MG63 (cell line): ENCODE results near the gene RNF145. TPM values are rescaled to one million over a fixed set of nuclear protein-coding genes. Genes with fewer than 3 reads are reported as not detected.
A peak's percentile ranks its signal among the peaks of the same experiment; 100 is the strongest.

Experiments
- DNase-seq: peaks from one replicate; pipeline ENCODE4 v3.0.0-alpha.2; 2020
- H3K27me3 ChIP-seq: fragments of 250-450 bp; sonication (Bioruptor Pico); 2 replicates; pipeline ENCODE4 v1.5.1; 2020; ENCODE audit warnings: mild to moderate bottlenecking, moderate library complexity
- H3K36me3 ChIP-seq: fragments of 250-450 bp; sonication (Bioruptor Pico); 2 replicates; pipeline ENCODE4 v1.5.1; 2020; ENCODE audit warnings: mild to moderate bottlenecking, moderate library complexity
- H3K4me3 ChIP-seq: fragments of 250-450 bp; sonication (Bioruptor Pico); 2 replicates; pipeline ENCODE4 v1.5.1; 2020; ENCODE audit warnings: mild to moderate bottlenecking, moderate library complexity
- H3K9me3 ChIP-seq: fragments of 250-450 bp; sonication (Bioruptor Pico); 2 replicates; pipeline ENCODE4 v1.5.1; 2020; ENCODE audit warnings: mild to moderate bottlenecking, moderate library complexity
- total RNA-seq: library from RNA; depleted of rRNA; stranded (reverse); fragments of >200 nt; shearing (Covaris generic); gene quantifications from 2 replicates; pipeline ENCODE4 v1.2.3, GENCODE V29; 2014; ENCODE audit warnings: low replicate concordance

RNF145 gene
- total RNA-seq, 1 experiment from 2014 or later, result 30.8 TPM

DNA sequence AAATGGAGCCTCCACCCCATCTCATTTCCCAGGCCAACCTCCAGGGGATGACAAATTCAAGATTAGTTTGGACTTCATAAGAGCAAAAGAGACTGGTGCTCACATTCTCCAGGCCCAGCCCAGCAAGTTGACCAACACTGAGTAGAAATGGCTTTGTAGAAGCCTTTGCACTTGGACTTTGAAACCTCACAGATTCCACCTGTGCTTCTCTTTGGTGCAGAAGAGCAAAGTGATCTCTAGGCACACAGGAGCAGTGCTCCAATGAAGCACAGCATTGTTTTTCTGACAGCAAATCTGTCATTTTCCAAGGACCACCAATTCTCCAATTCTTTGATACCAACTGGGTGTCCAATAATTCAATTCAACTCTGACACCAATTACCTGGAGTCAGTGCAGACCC is 17.1 kb upstream of the RNF145 start:
- no peak for DNase-seq
- Histone ChIP-seq H3K9me3 (no peaks in the 10 kb centered on the region), H3K36me3 (no peaks in the 10 kb centered on the region), H3K27me3 (no peaks in the 10 kb centered on the region), H3K4me3 (no peak overlapping the region)

DNA sequence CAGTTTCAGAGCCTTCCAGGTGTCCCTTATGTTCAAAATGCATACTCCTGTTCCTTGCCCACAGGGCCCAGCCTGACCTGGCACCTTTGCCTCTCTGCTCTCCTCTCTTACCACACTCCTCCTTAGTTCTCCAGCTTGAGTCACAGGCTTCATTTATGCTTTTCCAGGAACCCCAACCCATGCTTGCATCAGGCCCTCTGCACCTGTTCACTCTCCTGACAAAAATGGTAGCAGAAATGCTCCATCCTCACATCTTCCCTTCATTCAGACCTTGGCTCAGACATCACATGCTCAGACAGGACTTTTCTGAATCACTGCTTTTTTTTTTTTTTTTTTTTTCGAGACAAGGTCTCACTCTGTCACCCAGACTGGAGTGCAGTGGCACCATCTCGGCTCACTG is 15.1 kb upstream of the RNF145 start:
- no peaks in the 10 kb centered on the region for H3K36me3 ChIP-seq
- no peak overlapping the region for H3K4me3 ChIP-seq
- H3K9me3 ChIP-seq, result no peaks in the 10 kb centered on the region
- H3K27me3 ChIP-seq, result no peaks in the 10 kb centered on the region
- DNase-seq, result no peak

DNA sequence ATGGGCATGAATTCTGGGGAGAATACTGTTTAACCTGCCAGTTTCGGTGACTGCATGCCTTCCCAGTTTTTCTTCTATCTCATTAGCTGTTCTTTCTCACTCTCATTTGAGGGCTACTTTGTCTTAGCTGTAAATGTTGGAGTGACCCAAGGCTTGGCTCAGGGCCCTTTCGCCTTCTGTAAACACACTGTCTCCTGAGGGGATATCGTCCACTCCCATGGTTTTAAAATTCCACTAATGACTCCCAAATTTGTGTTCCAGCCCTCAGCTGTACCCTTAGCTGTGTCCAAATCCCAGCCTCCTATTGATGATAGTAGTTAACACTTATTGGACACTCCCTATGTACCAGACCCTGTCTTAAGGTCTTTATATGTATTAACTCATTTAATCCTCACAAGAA is 14.1 kb upstream of the RNF145 start:
- H3K27me3 ChIP-seq, result no peaks in the 10 kb centered on the region

DNA sequence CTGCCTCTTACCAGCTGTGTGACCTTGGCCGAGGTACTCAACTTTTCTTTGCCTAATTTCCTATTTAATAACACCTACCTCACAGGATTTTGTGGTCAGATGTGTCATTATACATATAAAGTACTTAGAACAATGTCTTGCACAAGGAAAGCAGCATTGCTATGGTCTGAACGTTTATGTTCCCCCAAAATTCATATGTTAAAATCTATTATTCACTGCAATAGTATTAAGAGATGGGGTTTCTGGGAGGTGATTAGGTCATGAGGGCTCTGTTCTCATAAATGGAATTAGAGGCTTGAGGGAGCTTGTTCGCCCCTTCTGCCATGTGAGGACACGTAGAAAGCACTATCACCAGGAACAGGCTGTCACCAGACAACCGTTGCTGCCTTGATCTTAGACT is 10.9 kb upstream of the RNF145 start:
- Histone ChIP-seq H3K27me3 (no peaks in the 10 kb centered on the region), H3K36me3 (no peaks in the 10 kb centered on the region), H3K9me3 (no peaks in the 10 kb centered on the region), H3K4me3 (no peak overlapping the region)
- no peak for DNase-seq

More for the DNA sequence above, 14.1 kb upstream of the RNF145 start:
- no peaks in the 10 kb centered on the region for H3K9me3 ChIP-seq
- H3K36me3 ChIP-seq, result no peaks in the 10 kb centered on the region
- no peak overlapping the region for H3K4me3 ChIP-seq
- DNase-seq, result no peak

DNA sequence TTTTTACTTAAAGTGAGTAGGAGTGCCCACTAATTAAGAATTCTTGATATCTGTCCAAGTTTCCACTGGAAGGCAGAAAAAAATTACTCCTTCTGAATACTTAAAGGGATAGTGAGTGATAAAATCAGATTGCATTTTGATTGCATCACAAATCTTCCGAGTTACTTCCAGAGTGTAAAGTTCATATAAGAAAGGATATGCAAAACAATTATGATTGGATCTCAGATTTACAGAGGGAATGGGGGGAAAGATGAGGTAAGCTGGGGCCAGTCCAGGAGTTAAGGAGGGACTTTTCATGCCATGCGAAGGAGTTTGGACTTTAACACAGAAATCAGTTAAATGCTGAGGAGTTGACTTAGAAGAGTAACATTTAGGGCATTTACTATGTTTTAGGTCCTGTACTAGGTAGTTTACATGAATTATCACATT is 9.3 kb upstream of the RNF145 start:
- Histone ChIP-seq H3K36me3 (no peaks in the 10 kb centered on the region), H3K9me3 (no peaks in the 10 kb centered on the region), H3K4me3 (no peak overlapping the region), H3K27me3 (no peaks in the 10 kb centered on the region)
- no peak for DNase-seq

DNA sequence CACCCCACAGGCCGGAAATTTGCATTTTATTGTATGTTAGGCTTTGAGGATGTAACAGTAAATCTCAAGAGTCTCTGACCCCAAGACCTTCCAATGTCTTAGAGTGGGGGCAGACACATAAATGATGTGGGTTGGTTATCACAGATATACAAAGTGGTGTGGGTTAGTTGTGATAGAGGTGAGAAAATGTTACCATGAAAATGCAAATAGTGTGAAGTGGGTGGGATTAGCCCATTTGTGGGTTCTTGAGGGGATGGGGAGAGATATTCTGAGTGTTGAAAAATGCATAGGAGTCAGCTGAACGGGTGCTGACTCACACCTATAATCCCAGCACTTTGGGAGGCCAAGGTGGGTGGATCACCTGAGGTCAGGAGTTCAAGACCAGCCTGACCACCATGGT is 7.9 kb upstream of the RNF145 start:
- no peak for DNase-seq

DNA sequence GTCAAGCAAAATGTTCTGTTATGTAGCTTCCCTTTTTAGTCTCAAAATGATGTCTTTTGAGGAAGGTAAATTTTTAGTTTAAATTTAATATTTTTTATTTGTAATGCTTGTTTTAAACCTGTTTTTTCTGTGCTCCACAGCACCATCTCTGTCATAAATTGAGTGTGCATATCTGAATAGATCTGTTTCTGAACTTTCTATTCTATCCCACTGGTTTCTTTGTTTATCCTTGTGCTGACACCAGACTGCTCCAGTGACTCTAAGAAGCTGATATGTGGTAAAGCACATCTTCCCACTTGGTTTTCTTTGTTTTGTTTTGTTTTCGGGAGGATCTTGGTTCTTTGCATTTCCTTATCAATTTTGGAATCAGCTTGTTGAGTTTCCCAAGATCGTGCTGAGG is 7.1 kb upstream of the RNF145 start:
- no peaks in the 10 kb centered on the region for H3K36me3 ChIP-seq
- H3K27me3 ChIP-seq, result no peaks in the 10 kb centered on the region
- no peak for DNase-seq
- no peak overlapping the region for H3K4me3 ChIP-seq
- no peaks in the 10 kb centered on the region for H3K9me3 ChIP-seq

More for the DNA sequence above, 7.9 kb upstream of the RNF145 start:
- Histone ChIP-seq H3K27me3 (no peaks in the 10 kb centered on the region), H3K4me3 (no peak overlapping the region), H3K36me3 (no peaks in the 10 kb centered on the region), H3K9me3 (no peaks in the 10 kb centered on the region)

DNA sequence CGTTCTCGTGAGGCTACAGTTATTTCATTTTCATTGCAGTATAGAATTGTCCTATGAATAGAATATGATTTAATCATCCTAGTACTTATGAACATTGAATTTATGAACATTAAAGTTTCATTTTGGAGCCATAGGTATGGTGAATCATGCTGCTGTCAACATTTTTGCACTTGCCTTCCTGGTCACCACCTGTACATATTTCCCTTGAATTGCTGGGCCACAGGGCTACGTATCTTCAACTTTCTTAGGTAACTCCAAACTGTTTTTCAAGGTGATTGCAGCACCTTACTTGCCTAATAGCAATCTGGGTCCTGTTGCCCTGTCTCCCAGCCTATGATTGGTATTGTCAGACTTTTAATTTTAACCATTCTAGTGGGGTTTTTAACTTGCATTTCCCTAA is 6.5 kb upstream of the RNF145 start:
- H3K27me3 ChIP-seq, result no peaks in the 10 kb centered on the region
- no peaks in the 10 kb centered on the region for H3K36me3 ChIP-seq
- H3K4me3 ChIP-seq, result no peak overlapping the region
- DNase-seq, result no peak
- no peaks in the 10 kb centered on the region for H3K9me3 ChIP-seq

DNA sequence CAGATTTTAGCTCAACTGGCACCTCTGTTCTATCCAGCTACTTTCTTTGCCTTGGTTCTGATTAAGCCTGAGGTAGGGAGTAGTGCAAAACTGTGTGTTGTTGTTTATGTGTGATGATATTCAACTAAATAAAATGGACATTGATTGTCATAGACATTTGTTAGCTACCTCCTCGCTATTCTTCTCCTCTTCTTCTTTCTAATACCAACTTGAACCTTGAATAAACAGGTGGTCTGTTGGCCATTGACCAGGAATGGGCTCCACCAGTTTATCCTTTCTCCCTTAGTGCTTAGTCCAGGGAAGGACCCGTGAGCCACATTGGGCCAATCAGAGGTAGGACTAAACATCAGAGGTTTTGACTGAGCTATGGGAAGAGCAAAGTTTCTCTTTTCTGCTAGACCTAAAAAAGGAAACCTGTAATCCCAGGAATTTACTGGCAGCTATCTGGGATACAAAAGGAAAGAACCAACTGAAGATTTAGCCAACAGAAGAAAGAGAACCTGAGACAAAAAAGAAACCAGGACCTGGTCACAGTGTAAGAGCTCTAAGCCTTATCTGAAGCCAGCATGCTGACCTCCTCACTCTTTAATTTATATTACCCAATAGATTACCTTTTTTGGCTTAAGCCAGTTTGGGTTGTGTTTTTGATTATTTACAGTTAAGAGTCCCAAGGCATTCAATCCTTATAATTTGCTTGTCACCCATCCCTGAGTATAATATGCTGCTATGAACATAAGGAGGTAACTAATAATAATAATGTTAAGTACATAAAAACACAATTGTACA is 5.3 kb upstream of the RNF145 start:
- no peak for DNase-seq
- Histone ChIP-seq H3K36me3 (no peaks in the 10 kb centered on the region), H3K9me3 (no peaks in the 10 kb centered on the region), H3K4me3 (no peak overlapping the region), H3K27me3 (no peaks in the 10 kb centered on the region)

DNA sequence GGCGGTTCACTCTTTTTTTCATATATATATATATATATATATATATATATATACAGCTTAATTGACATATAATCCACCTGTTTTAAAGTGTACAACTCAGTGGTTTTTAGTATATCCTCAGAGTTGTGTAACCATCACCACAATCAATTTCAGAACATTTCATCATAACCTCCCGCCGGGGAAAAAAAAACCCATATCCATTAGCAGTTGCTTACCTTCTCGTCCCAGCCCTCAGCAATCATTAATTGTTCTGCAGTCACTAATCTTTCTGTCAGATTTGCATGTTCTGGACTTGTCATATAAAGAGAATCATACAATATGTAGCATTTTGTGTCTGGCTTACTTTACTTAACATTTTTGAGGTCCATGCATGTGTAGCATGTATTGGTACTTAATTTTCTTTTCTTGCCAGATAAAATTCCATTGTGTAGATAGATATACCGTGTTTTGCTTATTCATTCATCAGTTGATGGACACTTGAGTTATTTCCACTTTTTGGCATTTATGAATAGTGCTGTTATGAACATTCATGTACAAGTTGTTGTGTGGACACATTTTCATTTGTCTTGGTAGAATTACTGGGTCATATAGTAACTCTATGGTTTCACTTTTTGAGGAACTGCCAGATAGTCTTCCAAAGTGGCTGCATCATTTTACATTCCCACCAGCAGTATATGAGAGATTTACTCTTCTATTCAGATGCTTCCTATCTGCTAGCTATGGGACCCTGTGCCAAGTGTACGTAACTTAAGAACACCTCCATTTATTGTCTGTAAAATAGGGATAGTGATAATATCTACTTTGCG is 3.5 kb upstream of the RNF145 start:
- Histone ChIP-seq H3K27me3 (no peaks in the 10 kb centered on the region), H3K36me3 (no peaks in the 10 kb centered on the region), H3K9me3 (no peaks in the 10 kb centered on the region), H3K4me3 (no peak overlapping the region)
- DNase-seq, result no peak

DNA sequence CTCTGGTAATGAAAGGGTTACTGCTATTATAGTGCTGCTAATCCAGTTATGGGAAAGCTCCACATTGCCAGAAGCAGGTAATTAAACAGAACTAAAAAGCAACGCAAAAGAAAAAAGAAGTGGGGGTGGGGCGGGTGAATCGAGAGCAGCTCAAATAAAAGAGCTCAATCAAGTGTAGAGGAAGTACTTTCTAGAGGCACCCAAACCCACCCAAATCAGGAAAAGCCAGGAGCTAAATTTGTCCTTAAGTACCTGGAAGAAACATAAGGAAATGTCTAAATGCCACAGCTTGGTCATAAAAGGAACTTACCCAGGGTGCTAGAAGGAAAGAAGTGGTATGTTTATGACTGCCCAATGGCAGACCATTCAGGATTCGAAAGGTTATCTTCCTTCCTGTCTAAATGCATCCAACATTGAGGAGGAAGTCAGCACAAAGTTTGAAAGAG is 2.4 kb upstream of the RNF145 start:
- H3K9me3 ChIP-seq, result no peaks in the 10 kb centered on the region
- no peaks in the 10 kb centered on the region for H3K36me3 ChIP-seq
- no peak overlapping the region for H3K4me3 ChIP-seq
- no peak for DNase-seq
- H3K27me3 ChIP-seq, result no peaks in the 10 kb centered on the region

DNA sequence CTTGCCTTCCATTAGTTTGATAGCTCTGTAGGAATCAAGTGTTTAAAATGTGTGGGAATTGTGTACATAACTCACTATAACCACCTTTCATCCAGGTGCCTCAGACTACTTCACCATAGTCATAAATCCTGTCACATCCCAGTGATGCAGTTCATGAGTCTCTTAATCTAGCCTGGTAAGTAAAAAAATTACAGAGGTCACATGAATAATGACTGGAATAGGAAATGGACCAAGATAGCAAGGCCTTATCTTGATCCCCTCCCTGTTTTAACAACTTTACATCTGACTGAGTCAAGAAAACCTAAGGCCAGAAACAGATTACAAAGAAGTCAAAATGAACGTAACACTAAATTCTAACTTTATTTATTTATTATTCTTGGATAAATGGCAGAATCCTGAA is 1.5 kb upstream of the RNF145 start:
- Histone ChIP-seq H3K4me3 (no peak overlapping the region), H3K27me3 (no peaks in the 10 kb centered on the region), H3K9me3 (no peaks in the 10 kb centered on the region), H3K36me3 (no peaks in the 10 kb centered on the region; the same call in 1 of the 2 replicates)
- no peak for DNase-seq

DNA sequence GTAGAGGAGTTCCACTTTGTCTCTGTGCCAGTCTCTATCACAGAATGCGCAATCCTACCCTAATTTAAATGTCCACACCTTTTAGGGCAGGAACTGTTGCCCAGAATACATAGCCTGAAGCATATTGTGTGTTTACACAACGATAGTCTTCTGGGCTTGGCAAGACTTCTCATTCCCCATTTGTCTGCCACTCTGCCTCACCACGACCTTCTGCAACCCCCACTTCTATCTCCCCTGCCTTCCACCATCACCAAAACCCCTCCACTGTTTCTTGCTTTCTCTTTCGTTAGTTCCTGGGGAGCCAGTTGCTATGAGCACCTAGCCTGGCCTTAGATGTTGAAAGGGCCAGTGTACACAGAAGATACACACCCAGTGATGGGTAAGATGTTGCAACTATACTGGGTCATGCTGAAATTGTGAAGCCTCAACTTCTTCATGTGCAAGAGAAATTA is 883 bp upstream of the RNF145 start:
- H3K4me3 ChIP-seq, result peak overlapping the region; percentile 81
- H3K9me3 ChIP-seq, result no peaks in the 10 kb centered on the region
- no peaks in the 10 kb centered on the region; the same call in 1 of the 2 replicates for H3K36me3 ChIP-seq
- H3K27me3 ChIP-seq, result no peaks in the 10 kb centered on the region
- no peak for DNase-seq

DNA sequence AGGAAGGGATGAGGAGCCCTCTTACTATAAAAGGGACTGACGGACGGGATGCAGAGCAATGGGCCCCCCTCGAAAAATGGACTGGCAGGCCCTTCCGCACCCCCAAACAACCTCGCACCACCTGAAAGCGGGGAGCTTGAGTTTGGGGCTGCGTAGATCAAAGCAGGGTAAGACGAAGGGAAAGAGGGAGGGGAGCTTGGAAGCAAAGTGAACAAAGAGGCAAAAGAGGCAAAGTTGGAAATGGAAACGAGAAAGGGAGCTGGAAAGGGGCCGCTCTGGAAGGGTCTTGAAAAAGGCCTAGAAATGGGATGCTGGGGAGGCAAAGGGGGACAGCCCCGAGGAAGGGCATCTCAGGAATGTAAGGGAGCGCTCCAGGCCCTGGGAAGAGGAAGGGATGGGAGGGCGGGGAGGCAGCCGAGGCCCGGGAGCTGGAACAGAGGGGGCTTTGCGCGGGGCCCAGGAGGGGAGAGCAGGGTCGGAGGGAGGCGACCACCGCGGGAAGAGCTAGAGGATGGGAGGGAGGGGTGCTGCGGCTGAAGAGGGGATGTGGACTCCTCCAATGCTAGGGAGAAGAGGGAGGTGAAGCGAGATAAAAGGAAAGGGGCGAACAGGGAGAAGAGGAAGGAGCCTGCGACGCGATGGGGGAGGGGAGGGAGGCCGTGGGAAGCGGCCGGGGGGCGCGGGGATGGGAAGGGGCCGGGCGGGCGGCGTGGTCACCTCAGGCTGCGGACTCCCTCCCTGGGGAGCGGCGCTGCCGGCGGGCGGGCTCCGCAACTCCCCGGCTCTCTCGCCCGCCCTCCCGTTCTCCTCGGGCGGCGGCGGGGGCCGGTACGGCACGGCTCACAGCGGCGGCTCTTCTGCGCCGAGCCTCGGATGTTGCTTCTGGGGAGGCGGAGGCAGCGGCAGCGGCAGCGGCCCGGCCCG is 577 bp downstream of the RNF145 start:
- Histone ChIP-seq H3K36me3 (no peaks in the 10 kb centered on the region; the same call in 1 of the 2 replicates), H3K27me3 (no peaks in the 10 kb centered on the region), H3K4me3 (peak overlapping the region; percentile 81), H3K9me3 (no peaks in the 10 kb centered on the region)
- DNase-seq, result peak; percentile 43

DNA sequence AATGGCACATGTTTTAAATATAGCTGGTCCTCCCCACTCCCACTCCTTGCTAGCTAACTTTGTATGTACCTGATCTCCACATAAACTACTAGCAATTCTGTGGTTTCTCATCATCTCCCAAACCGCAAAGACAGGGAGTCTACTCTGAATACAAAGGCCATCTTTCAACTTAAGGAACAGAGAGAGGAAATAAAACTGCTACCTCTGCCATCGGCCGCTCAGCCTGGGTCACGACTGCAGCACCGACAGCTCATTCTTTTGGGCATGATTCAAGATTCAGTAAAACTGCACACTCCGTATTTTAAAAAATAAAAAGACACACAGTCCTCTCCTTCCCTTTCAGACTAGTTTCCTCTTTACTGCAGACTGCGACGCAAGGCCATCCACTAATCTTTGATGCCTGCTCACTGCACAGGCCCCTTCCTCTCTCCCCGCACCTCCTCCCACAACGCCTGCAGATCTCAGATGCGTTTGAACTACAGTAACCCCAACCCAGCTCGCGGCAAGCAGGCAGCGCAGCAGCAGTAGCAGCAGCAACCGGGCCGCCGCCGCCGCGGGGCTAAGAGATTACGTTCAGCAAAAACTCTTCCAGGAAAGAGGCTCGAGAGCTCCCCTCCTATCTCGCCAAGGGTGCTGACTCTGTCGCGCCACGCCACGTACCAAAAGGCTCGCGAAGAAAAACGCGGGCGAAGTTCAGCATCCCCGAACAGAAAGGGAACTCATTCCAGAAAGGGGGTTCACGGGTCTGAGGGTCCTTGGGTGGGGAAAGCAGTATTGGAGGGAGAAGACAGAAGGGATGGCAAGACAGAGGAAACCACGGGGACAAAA is 1.5 kb downstream of the RNF145 start:
- DNase-seq, result peak; percentile 91
- Histone ChIP-seq H3K9me3 (no peaks in the 10 kb centered on the region), H3K36me3 (peaks cover 4% of the 10 kb centered on the region), H3K4me3 (peak overlapping the region; percentile 81), H3K27me3 (no peaks in the 10 kb centered on the region)

DNA sequence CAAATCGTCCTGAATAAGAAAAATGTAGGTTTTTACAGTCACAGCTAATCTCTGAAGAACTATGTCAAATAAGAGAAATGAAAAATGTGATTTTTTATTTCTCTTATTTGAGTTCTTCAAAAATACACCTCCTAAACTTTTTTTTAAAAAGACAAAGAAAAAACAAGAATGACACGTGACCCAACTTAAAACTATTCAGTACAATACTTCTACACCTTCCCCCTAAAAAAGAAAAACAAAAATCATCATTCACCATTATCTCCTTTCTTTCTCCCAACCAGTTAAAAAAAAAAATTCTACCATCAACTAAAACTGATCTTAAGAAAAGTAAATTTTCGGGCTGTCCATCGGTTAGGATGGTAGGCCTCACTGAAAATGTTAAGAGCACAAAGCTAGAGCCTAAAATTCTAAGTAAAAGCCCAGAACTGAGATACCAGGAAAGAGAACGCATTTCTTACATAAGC is 2.1 kb downstream of the RNF145 start:
- no peaks in the 10 kb centered on the region for H3K9me3 ChIP-seq
- peak overlapping the region; percentile 81 for H3K4me3 ChIP-seq
- no peak for DNase-seq
- peaks cover 7% of the 10 kb centered on the region for H3K36me3 ChIP-seq
- no peaks in the 10 kb centered on the region for H3K27me3 ChIP-seq
